HepG2 (cell line): ENCODE measurements around the gene GRIFIN. TPM values are rescaled to one million over a fixed set of nuclear protein-coding genes. Genes with fewer than 3 reads are reported as not detected.

Source experiments
- GATAD1 ChIP-seq: IDR thresholded peaks from 2 replicates; pipeline ENCODE4 v1.6.1; 2016; ENCODE audit warnings: missing genetic modification reagents, missing compliant biosample characterization
- HNF4A ChIP-seq: sonication (generic); formaldehyde crosslinking; IDR thresholded peaks from 2 replicates; pipeline ENCODE4 v1.4.0; 2020; ENCODE audit warnings: missing genetic modification reagents
- HNRNPUL1 ChIP-seq: fragments of 200-400 bp; formaldehyde crosslinking; IDR thresholded peaks from 2 replicates; pipeline ENCODE4 v1.6.1; 2017; ENCODE audit warnings: low read depth, mild to moderate bottlenecking, low read length, moderate library complexity
- MIXL1 ChIP-seq: IDR thresholded peaks from 2 replicates; pipeline ENCODE4 v1.6.1; 2016
- MXI1 ChIP-seq: IDR thresholded peaks from 3 replicates; pipeline ENCODE4 v1.6.1; 2012; ENCODE audit warnings: low read depth, low read length, inconsistent platforms, borderline replicate concordance
- PHF21A ChIP-seq: sonication (generic); formaldehyde crosslinking; IDR thresholded peaks from 2 replicates; pipeline ENCODE4 v1.5.0; 2020; ENCODE audit warnings: mild to moderate bottlenecking, missing genetic modification reagents
- PRMT3 ChIP-seq: sonication (generic); formaldehyde crosslinking; IDR thresholded peaks from 2 replicates; pipeline ENCODE4 v1.8.1; 2022; ENCODE audit warnings: low read depth, mild to moderate bottlenecking, moderate library complexity, missing genetic modification reagents, borderline replicate concordance
- RNF2 ChIP-seq: fragments of 450-650 bp; conservative IDR thresholded peaks from 2 replicates; pipeline ENCODE4 v1.6.1; 2016; ENCODE audit warnings: low read depth
- SKI ChIP-seq: fragments of 450-650 bp; IDR thresholded peaks from one replicate; pipeline ENCODE4 v1.6.1; 2018; ENCODE audit warnings: mild to moderate bottlenecking; ENCODE audit not compliant: partially characterized antibody
- ZBTB2 ChIP-seq: sonication (generic); formaldehyde crosslinking; IDR thresholded peaks from 2 replicates; pipeline ENCODE4 v1.8.0; 2022; ENCODE audit warnings: low read depth, missing genetic modification reagents
- ZBTB39 ChIP-seq: sonication (generic); formaldehyde crosslinking; IDR thresholded peaks from 2 replicates; pipeline ENCODE4 v1.5.0; 2020; ENCODE audit warnings: missing genetic modification reagents
- ZFYVE20 ChIP-seq: sonication (generic); formaldehyde crosslinking; IDR thresholded peaks from 2 replicates; pipeline ENCODE4 v1.8.0; 2023; ENCODE audit warnings: low read depth, mild to moderate bottlenecking, moderate library complexity, missing genetic modification reagents, borderline replicate concordance
- ZNF138 ChIP-seq: sonication (generic); formaldehyde crosslinking; IDR thresholded peaks from 2 replicates; pipeline ENCODE4 v1.5.0; 2020; ENCODE audit warnings: mild to moderate bottlenecking, low read depth, missing genetic modification reagents
- ZNF678 ChIP-seq: sonication (generic); formaldehyde crosslinking; IDR thresholded peaks from 2 replicates; pipeline ENCODE4 v1.4.0; 2020; ENCODE audit warnings: mild to moderate bottlenecking, missing genetic modification reagents
- ZNF790 ChIP-seq: sonication (generic); formaldehyde crosslinking; IDR thresholded peaks from 2 replicates; pipeline ENCODE4 v1.8.0; 2022; ENCODE audit warnings: missing genetic modification reagents, mild to moderate bottlenecking, borderline replicate concordance
- ZNF839 ChIP-seq: sonication (generic); formaldehyde crosslinking; IDR thresholded peaks from 2 replicates; pipeline ENCODE4 v1.4.0; 2020; ENCODE audit warnings: missing genetic modification reagents, mild to moderate bottlenecking, borderline replicate concordance
- ZSCAN29 ChIP-seq: sonication (generic); formaldehyde crosslinking; conservative IDR thresholded peaks from 2 replicates; pipeline ENCODE4 v1.4.0; 2020; ENCODE audit warnings: mild to moderate bottlenecking, missing genetic modification reagents
- polyA plus RNA-seq, 8 experiments: library from polyadenylated mRNA; depleted of rRNA in 3 of 8; stranded (reverse) in 7 of 8; unstranded in 1 of 8; fragments of >200 nt; fragmentation: Illumina TruSeq in 4 of 8; extraction: Trizol in 4 of 8; gene quantifications; 2 replicates each; pipeline versions ENCODE4 v1.2.1 to v1.2.3, GENCODE V29; 2011 to 2016; ENCODE audit warnings: low read depth in 4 of 8, missing spikeins in 1 of 8, mixed read lengths in 1 of 8; ENCODE audit not compliant: insufficient read depth in 1 of 8
- total RNA-seq, 5 experiments: library from RNA; depleted of rRNA; stranded (reverse); fragments of >200 nt; fragmentation: Illumina TruSeq; extraction: Trizol; gene quantifications; 2 replicates each; pipeline ENCODE4 v1.2.3, GENCODE V29; 2016; ENCODE audit warnings: low read depth in 1 of 5
- TF ChIP-seq, protein P1 (sequence below): sonication (generic); formaldehyde crosslinking; IDR thresholded peaks from 2 replicates; pipeline ENCODE4 v1.4.0; 2020; ENCODE audit warnings: missing genetic modification reagents
- TF ChIP-seq, protein P2 (sequence below): IDR thresholded peaks from 2 replicates; pipeline ENCODE4 v1.6.1; 2012; ENCODE audit warnings: inconsistent platforms
- TF ChIP-seq, protein P3 (sequence below): IDR thresholded peaks from 2 replicates; pipeline ENCODE4 v1.6.1; 2016

GRIFIN gene
- total and polyA plus RNA-seq, 2 of the 13 experiments (the other 11 are each of a cell fraction or from before 2014, with no cell fraction given), result not detected

DNA sequence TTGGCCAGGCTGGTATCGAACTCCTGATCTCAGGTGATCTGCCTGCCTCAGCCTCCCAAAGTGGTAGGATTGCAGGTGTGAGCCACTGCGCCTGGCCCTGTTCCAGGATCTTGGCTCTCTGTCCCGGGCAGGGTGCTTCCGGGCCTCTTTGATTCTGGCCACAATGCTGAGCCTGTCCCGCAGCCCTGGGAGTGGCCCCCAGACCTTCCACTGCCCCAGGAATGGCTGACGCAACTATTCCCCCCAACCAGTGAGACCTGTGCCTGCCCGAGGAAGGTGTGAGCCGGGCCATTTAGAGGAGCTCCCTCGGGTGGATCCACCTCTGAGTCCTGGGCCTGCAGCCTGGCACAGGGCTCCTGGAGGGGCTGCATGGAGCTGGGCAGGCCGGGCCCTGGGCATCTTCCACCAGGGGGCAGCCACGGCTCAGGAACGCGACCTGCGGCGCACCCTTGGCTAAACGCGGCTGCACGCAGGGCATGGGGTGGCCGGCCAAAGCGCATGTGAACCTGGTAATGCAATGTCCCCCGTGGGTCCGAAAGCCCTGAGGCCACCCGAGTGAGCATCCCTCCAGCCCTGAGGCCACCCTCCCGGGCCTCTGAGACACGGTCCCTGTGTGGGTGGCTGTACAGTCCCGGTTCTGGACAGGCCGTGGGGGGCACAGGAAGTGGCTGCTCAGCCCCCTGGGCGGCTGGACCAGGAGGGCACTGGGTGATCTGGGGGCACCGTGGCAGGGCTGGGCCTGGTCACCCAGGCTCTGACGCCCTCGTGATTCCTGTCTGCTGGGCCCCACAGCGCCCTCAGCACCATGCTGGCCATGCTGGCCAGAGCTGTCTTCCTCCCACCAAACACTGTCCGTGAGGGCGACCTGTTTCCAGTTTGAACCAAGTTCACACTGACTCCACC, 24.8 kb downstream of the GRIFIN start (continued):
- TF ChIP-seq ZNF138 (CRISPR knock-in tag), result no peak
- TF ChIP-seq HNRNPUL1, result no peak
- TF ChIP-seq, protein P1, sequence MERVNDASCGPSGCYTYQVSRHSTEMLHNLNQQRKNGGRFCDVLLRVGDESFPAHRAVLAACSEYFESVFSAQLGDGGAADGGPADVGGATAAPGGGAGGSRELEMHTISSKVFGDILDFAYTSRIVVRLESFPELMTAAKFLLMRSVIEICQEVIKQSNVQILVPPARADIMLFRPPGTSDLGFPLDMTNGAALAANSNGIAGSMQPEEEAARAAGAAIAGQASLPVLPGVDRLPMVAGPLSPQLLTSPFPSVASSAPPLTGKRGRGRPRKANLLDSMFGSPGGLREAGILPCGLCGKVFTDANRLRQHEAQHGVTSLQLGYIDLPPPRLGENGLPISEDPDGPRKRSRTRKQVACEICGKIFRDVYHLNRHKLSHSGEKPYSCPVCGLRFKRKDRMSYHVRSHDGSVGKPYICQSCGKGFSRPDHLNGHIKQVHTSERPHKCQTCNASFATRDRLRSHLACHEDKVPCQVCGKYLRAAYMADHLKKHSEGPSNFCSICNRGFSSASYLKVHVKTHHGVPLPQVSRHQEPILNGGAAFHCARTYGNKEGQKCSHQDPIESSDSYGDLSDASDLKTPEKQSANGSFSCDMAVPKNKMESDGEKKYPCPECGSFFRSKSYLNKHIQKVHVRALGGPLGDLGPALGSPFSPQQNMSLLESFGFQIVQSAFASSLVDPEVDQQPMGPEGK, result no peak; the same call in 1 of the 2 replicates
- TF ChIP-seq ZBTB39 (CRISPR knock-in tag), result no peak
- no peak for TF ChIP-seq MXI1
- TF ChIP-seq ZNF839, result peak; percentile 31; the same call in 1 of the 2 replicates
- TF ChIP-seq, protein P2, sequence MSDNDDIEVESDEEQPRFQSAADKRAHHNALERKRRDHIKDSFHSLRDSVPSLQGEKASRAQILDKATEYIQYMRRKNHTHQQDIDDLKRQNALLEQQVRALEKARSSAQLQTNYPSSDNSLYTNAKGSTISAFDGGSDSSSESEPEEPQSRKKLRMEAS, result peak; percentile 85
- TF ChIP-seq ZSCAN29 (CRISPR knock-in tag), result peak; percentile 71; the same call in 1 of the 2 replicates
- TF ChIP-seq ZNF790 (CRISPR knock-in tag), result no peak
- no peak for TF ChIP-seq HNF4A
- TF ChIP-seq PRMT3 (CRISPR knock-in tag), result no peak
- peak; percentile 24; the same call in 1 of the 2 replicates for TF ChIP-seq GATAD1
- TF ChIP-seq, protein P3, sequence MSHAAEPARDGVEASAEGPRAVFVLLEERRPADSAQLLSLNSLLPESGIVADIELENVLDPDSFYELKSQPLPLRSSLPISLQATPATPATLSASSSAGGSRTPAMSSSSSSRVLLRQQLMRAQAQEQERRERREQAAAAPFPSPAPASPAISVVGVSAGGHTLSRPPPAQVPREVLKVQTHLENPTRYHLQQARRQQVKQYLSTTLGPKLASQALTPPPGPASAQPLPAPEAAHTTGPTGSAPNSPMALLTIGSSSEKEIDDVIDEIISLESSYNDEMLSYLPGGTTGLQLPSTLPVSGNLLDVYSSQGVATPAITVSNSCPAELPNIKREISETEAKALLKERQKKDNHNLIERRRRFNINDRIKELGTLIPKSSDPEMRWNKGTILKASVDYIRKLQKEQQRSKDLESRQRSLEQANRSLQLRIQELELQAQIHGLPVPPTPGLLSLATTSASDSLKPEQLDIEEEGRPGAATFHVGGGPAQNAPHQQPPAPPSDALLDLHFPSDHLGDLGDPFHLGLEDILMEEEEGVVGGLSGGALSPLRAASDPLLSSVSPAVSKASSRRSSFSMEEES, result peak; percentile 66; the same call in 1 of the 2 replicates
- TF ChIP-seq ZNF678, result 0 out of 2 replicates have a peak, but pooled peaks have one; percentile 88
- no peak; the same call in 1 of the 2 replicates for TF ChIP-seq PHF21A (CRISPR knock-in tag)
- no peak for TF ChIP-seq RNF2
- TF ChIP-seq ZFYVE20 (CRISPR knock-in tag), result no peak
- TF ChIP-seq ZBTB2, result no peak
- TF ChIP-seq SKI, result no peak
- 0 out of 2 replicates have a peak, but pooled peaks have one; percentile 8 for TF ChIP-seq MIXL1 (CRISPR knock-in tag)
